KMS-11 (cell line): ENCODE measurements around the gene LENG9.
"Not testable (repeated sequence)": the region's sequence is repeated elsewhere in the genome, so short reads cannot be mapped to it uniquely, and the experiment has no call there.

ENCODE experiments used
- H2AFZ ChIP-seq: fragments of 200-600 bp; sonication (generic); 2 replicates; pipeline ENCODE4 v1.6.1; 2016; ENCODE audit warnings: antibody characterized with exemption, mixed run types, low read depth
- H3K27ac ChIP-seq: fragments of 200-600 bp; sonication (generic); 2 replicates; pipeline ENCODE4 v1.6.1; 2016; ENCODE audit warnings: mild to moderate bottlenecking, mixed run types
- H3K27me3 ChIP-seq: fragments of 200-600 bp; sonication (generic); 2 replicates; pipeline ENCODE4 v1.6.1; 2017; ENCODE audit warnings: mild to moderate bottlenecking, low read depth, mixed run types, moderate library complexity; ENCODE audit not compliant: insufficient read depth
- H3K36me3 ChIP-seq: fragments of 200-600 bp; sonication (generic); 2 replicates; pipeline ENCODE4 v1.6.1; 2017; ENCODE audit warnings: mild to moderate bottlenecking, mixed run types; ENCODE audit not compliant: insufficient read depth
- H3K4me1 ChIP-seq: fragments of 200-600 bp; sonication (generic); 2 replicates; pipeline ENCODE4 v1.6.1; 2016; ENCODE audit warnings: mild to moderate bottlenecking, low read depth, mixed run types; ENCODE audit not compliant: poor library complexity, severe bottlenecking
- H3K4me2 ChIP-seq: fragments of 200-600 bp; sonication (generic); 2 replicates; pipeline ENCODE4 v1.7.0; 2016; ENCODE audit warnings: mild to moderate bottlenecking, mixed run types
- H3K4me3 ChIP-seq: fragments of 200-600 bp; sonication (generic); IDR thresholded peaks from 2 replicates; pipeline ENCODE4 v1.6.1; 2017; ENCODE audit warnings: low read depth, low read length, mixed read lengths; ENCODE audit not compliant: insufficient read depth
- H3K79me2 ChIP-seq: fragments of 200-600 bp; sonication (generic); 2 replicates; pipeline ENCODE4 v1.6.1; 2016; ENCODE audit warnings: low read depth, mixed run types; ENCODE audit not compliant: insufficient read depth
- H3K9ac ChIP-seq: fragments of 200-600 bp; sonication (generic); 2 replicates; pipeline ENCODE4 v1.6.1; 2016; ENCODE audit warnings: mild to moderate bottlenecking, mixed run types
- H4K20me1 ChIP-seq: fragments of 200-600 bp; sonication (generic); 2 replicates; pipeline ENCODE4 v1.6.1; 2016; ENCODE audit warnings: mild to moderate bottlenecking, mixed run types; ENCODE audit not compliant: insufficient read depth
- TF ChIP-seq, protein P1 (sequence below): fragments of 200-600 bp; sonication (generic); conservative IDR thresholded peaks from 2 replicates; pipeline ENCODE4 v1.6.1; 2017; ENCODE audit warnings: low read depth, mild to moderate bottlenecking, antibody characterized with exemption, low read length, moderate library complexity, mixed read lengths

LENG9 gene

DNA sequence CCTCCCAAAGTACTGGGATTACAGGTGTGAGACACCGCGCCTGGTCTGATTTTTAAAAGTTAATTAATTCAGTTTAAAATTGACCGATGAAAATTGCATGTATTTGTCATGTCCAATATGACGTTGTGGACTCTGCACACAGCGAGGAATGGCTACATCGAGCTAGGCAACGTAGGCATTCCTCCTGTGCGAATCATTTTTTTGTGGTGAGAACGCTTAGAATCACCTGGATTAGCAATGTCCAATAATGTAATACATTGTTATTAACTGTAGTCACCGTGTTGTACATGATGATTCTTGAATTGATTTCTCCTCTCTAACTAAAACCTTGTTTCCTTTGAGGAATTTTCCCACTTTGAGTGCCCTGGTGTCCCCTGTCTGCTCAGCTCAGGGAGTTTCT, 42.5 kb upstream of the LENG9 start:
- Histone ChIP-seq H3K27me3 (peaks cover 22% of the 10 kb centered on the region; the same call in 1 of the 2 replicates), H3K4me3 (no peak overlapping the region), H2AFZ (no peak overlapping the region), H3K4me1 (no peaks in the 10 kb centered on the region), H3K79me2 (no peaks in the 10 kb centered on the region), H4K20me1 (no peaks in the 10 kb centered on the region), H3K4me2 (no peak overlapping the region), H3K9ac (no peak overlapping the region), H3K36me3 (no peaks in the 10 kb centered on the region), H3K27ac (no peak overlapping the region)
- TF ChIP-seq, protein P1, sequence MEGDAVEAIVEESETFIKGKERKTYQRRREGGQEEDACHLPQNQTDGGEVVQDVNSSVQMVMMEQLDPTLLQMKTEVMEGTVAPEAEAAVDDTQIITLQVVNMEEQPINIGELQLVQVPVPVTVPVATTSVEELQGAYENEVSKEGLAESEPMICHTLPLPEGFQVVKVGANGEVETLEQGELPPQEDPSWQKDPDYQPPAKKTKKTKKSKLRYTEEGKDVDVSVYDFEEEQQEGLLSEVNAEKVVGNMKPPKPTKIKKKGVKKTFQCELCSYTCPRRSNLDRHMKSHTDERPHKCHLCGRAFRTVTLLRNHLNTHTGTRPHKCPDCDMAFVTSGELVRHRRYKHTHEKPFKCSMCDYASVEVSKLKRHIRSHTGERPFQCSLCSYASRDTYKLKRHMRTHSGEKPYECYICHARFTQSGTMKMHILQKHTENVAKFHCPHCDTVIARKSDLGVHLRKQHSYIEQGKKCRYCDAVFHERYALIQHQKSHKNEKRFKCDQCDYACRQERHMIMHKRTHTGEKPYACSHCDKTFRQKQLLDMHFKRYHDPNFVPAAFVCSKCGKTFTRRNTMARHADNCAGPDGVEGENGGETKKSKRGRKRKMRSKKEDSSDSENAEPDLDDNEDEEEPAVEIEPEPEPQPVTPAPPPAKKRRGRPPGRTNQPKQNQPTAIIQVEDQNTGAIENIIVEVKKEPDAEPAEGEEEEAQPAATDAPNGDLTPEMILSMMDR: no peak

DNA sequence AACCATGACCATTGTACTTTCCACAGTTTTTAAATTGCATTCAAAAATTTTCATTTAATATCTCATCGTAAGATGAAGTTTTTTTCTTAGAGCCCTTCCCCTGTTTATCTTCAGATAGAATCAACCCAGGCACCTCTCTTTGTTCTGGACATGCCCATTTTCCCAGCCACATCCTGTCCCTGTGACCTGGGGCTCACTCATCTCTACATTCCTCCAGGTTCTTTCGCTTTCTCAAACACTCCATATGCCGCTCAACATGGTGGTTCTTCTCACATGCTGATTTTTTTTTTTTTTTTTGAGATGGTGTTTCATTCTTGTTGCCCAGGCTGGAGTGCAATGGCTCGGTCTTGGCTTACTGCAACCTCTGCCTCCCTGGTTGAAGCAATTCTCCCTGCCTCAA, 42.0 kb upstream of the LENG9 start:
- not testable (repeated sequence) for H3K27ac ChIP-seq, H3K79me2 ChIP-seq, H3K4me3 ChIP-seq, H3K36me3 ChIP-seq, H3K4me1 ChIP-seq, H3K4me2 ChIP-seq, H4K20me1 ChIP-seq, H2AFZ ChIP-seq, H3K9ac ChIP-seq
- H3K27me3 ChIP-seq: peaks cover 26% of the 10 kb centered on the region; the same call in 1 of the 2 replicates

GRCh38 chr19:54502518-54503048, 39.0 kb upstream of the LENG9 start, which contains the start of gene LAIR2:
Gene LAIR2 (plus strand): TSS chr19:54502831. CDS start chr19:54502919, 88 bp downstream.
- H3K36me3 ChIP-seq: no peaks in the 10 kb centered on the region
- H3K9ac ChIP-seq: no peak within 1 kb of the TSS
- TF ChIP-seq, protein P1: no peak
- H2AFZ ChIP-seq: no peak within 1 kb of the TSS
- no peak within 1 kb of the TSS for H3K4me3 ChIP-seq
- H3K4me1 ChIP-seq: no peaks in the 10 kb centered on the region
- H3K27me3 ChIP-seq: peaks cover 43% of the 10 kb centered on the region; the same call in 1 of the 2 replicates
- H3K79me2 ChIP-seq: no peaks in the 10 kb centered on the region
- no peaks in the 10 kb centered on the region for H4K20me1 ChIP-seq
- no peak within 1 kb of the TSS for H3K27ac ChIP-seq
- no peak within 1 kb of the TSS for H3K4me2 ChIP-seq

GRCh38 chr19:54498451-54498772, 34.8 kb upstream of the LENG9 start:
- H3K27ac ChIP-seq: not testable (repeated sequence)

DNA sequence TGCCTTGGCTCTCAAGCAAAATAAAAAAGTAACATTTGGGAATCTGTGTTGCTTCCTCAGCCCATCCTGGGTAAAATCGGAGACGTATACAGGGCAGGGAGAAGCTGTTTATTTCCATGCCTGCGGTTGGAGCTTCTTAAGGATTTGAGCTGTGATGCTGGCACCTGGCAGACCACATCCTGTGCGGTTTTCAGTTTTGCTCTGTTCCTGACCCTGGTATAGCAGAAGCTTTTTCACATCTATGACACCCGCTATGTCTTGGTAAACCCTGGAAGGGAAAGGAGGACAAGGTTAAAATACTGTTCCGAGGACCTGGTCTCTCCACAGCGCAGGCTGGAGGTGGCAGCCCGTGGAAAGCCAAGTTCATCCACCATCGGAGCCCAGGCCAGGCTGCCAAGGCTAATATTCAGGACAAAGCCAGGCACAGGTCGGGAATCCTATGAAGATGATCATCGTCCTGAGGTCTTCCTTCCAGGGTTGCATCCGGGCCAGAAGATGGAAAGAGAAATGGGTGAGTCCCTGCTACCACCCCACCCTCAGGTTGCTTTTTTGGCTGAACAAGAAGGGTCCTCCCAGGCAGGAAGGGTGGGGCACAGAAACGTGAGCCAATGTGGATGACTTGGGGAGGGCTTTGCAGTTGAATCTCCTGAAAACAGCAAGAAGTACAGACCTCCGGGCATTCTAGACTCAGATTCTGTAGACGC, 34.3 kb upstream of the LENG9 start:
- not testable (repeated sequence) for H3K36me3 ChIP-seq, H3K9ac ChIP-seq, H3K4me3 ChIP-seq, H3K27ac ChIP-seq, H4K20me1 ChIP-seq, H3K79me2 ChIP-seq, H2AFZ ChIP-seq, H3K4me1 ChIP-seq, H3K4me2 ChIP-seq
- H3K27me3 ChIP-seq: peaks cover 52% of the 10 kb centered on the region; the same call in 1 of the 2 replicates

More at GRCh38 chr19:54498451-54498772, 34.8 kb upstream of the LENG9 start:
- H3K4me1 ChIP-seq, H3K9ac ChIP-seq, H3K79me2 ChIP-seq, H3K4me2 ChIP-seq, H4K20me1 ChIP-seq, H3K4me3 ChIP-seq, H2AFZ ChIP-seq, H3K36me3 ChIP-seq: not testable (repeated sequence)
- H3K27me3 ChIP-seq: peaks cover 52% of the 10 kb centered on the region; the same call in 1 of the 2 replicates

- not testable (repeated sequence) for H3K4me2 ChIP-seq, H3K79me2 ChIP-seq, H4K20me1 ChIP-seq, H3K4me3 ChIP-seq, H3K4me1 ChIP-seq, H3K9ac ChIP-seq, H2AFZ ChIP-seq, H3K27ac ChIP-seq, H3K36me3 ChIP-seq
- peaks cover 40% of the 10 kb centered on the region; the same call in 1 of the 2 replicates for H3K27me3 ChIP-seq
Observed at GRCh38 chr19:54495284-54495683, 31.7 kb upstream of the LENG9 start.
